Loucy (cell line): ENCODE data around the gene PCGF2.

Experiments
- H2AFZ ChIP-seq: fragments of 200-600 bp; sonication (generic); 2 replicates; pipeline ENCODE4 v1.6.0; 2016; ENCODE audit warnings: antibody characterized with exemption, mild to moderate bottlenecking, low read length, moderate library complexity
- H3F3A ChIP-seq: fragments of 200-600 bp; 2 replicates; pipeline ENCODE4 v1.6.0; 2016; ENCODE audit warnings: antibody characterized with exemption, low read depth, mild to moderate bottlenecking
- H3K27me3 ChIP-seq: fragments of 200-600 bp; sonication (generic); 2 replicates; pipeline ENCODE4 v1.6.1; 2014; ENCODE audit warnings: low read length, mild to moderate bottlenecking; ENCODE audit not compliant: insufficient read depth, poor library complexity, severe bottlenecking
- H3K36me3 ChIP-seq: fragments of 200-600 bp; sonication (generic); 2 replicates; pipeline ENCODE4 v1.6.1; 2016; ENCODE audit warnings: low read length; ENCODE audit not compliant: insufficient read depth
- H3K4me1 ChIP-seq: fragments of 200-600 bp; sonication (generic); 2 replicates; pipeline ENCODE4 v1.5.1; 2014; ENCODE audit warnings: low read length, mild to moderate bottlenecking; ENCODE audit not compliant: insufficient read depth, poor library complexity, severe bottlenecking
- H3K4me2 ChIP-seq: fragments of 200-600 bp; sonication (generic); 2 replicates; pipeline ENCODE4 v1.6.0; 2014; ENCODE audit warnings: antibody characterized with exemption, low read length, low read depth, mild to moderate bottlenecking; ENCODE audit not compliant: poor library complexity, severe bottlenecking
- H3K4me3 ChIP-seq: fragments of 200-600 bp; sonication (generic); 2 replicates; pipeline ENCODE4 v1.5.1; 2014; ENCODE audit warnings: low read length, mild to moderate bottlenecking, mixed read lengths; ENCODE audit not compliant: poor library complexity, severe bottlenecking
- H3K79me2 ChIP-seq: fragments of 200-600 bp; sonication (generic); 2 replicates; pipeline ENCODE4 v1.6.1; 2014; ENCODE audit warnings: low read length; ENCODE audit not compliant: insufficient read depth
- H3K9ac ChIP-seq: fragments of 200-600 bp; sonication (generic); 2 replicates; pipeline ENCODE4 v1.6.0; 2014; ENCODE audit warnings: mild to moderate bottlenecking, low read depth, low read length, moderate library complexity; ENCODE audit not compliant: poor library complexity, severe bottlenecking
- H3K9me2 ChIP-seq: fragments of 200-600 bp; sonication (generic); replicated peaks from 2 replicates; pipeline ENCODE4 v1.6.1; 2016; ENCODE audit warnings: low read depth, low read length, mixed read lengths
- H3K9me3 ChIP-seq: fragments of 200-600 bp; sonication (generic); 2 replicates; pipeline ENCODE4 v1.6.1; 2014; ENCODE audit warnings: mild to moderate bottlenecking, antibody characterized with exemption, low read length, low read depth; ENCODE audit not compliant: insufficient read depth
- H4K20me1 ChIP-seq: fragments of 200-600 bp; sonication (generic); 2 replicates; pipeline ENCODE4 v1.6.0; 2014; ENCODE audit warnings: antibody characterized with exemption, low read length, mild to moderate bottlenecking; ENCODE audit not compliant: insufficient read depth, poor library complexity, severe bottlenecking
- EZH2phosphoT487 ChIP-seq: fragments of 200-600 bp; IDR thresholded peaks from 2 replicates; pipeline ENCODE4 v1.6.1; 2018; ENCODE audit warnings: antibody characterized with exemption, mild to moderate bottlenecking, moderate library complexity, borderline replicate concordance
- TF ChIP-seq, protein P1 (sequence below): fragments of 200-600 bp; sonication (generic); conservative IDR thresholded peaks from 2 replicates; pipeline ENCODE4 v1.5.1; 2014; ENCODE audit warnings: mild to moderate bottlenecking, antibody characterized with exemption, low read length

PCGF2 gene

DNA sequence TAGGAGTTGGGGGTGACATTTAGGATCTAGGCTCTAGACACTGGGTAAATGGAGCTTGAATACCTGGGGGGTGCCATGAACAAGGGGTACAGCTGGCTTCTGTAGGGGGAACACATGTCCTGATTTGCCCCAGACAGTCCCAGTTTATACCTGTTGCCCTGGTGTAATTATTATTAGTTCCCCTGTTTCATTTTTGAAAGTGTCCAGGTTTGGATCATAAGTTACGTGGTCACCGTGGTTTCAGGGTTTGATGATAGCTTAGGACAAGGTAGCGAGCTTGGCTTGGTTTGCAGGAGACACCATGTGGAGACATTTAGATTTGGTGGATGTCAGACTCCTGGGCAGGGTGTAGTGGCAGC, 37.6 kb downstream of the PCGF2 start:
- H3K4me1 ChIP-seq, result peaks cover 43% of the 10 kb centered on the region
- no peak overlapping the region for H3K4me3 ChIP-seq
- H3K9me3 ChIP-seq, result no peaks in the 10 kb centered on the region
- no peaks in the 10 kb centered on the region for H3K9me2 ChIP-seq
- H3F3A ChIP-seq, result no peaks in the 10 kb centered on the region
- peak overlapping the region; percentile 13 for H3K4me2 ChIP-seq
- peaks cover 48% of the 10 kb centered on the region for H4K20me1 ChIP-seq
- TF ChIP-seq, protein P1, sequence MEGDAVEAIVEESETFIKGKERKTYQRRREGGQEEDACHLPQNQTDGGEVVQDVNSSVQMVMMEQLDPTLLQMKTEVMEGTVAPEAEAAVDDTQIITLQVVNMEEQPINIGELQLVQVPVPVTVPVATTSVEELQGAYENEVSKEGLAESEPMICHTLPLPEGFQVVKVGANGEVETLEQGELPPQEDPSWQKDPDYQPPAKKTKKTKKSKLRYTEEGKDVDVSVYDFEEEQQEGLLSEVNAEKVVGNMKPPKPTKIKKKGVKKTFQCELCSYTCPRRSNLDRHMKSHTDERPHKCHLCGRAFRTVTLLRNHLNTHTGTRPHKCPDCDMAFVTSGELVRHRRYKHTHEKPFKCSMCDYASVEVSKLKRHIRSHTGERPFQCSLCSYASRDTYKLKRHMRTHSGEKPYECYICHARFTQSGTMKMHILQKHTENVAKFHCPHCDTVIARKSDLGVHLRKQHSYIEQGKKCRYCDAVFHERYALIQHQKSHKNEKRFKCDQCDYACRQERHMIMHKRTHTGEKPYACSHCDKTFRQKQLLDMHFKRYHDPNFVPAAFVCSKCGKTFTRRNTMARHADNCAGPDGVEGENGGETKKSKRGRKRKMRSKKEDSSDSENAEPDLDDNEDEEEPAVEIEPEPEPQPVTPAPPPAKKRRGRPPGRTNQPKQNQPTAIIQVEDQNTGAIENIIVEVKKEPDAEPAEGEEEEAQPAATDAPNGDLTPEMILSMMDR, result no peak
- TF ChIP-seq EZH2phosphoT487, result no peak
- H3K79me2 ChIP-seq, result peaks cover 52% of the 10 kb centered on the region
- peaks cover 40% of the 10 kb centered on the region; the same call in 1 of the 2 replicates for H3K36me3 ChIP-seq
- no peak overlapping the region for H2AFZ ChIP-seq
- H3K9ac ChIP-seq, result no peak overlapping the region
- no peaks in the 10 kb centered on the region for H3K27me3 ChIP-seq

DNA sequence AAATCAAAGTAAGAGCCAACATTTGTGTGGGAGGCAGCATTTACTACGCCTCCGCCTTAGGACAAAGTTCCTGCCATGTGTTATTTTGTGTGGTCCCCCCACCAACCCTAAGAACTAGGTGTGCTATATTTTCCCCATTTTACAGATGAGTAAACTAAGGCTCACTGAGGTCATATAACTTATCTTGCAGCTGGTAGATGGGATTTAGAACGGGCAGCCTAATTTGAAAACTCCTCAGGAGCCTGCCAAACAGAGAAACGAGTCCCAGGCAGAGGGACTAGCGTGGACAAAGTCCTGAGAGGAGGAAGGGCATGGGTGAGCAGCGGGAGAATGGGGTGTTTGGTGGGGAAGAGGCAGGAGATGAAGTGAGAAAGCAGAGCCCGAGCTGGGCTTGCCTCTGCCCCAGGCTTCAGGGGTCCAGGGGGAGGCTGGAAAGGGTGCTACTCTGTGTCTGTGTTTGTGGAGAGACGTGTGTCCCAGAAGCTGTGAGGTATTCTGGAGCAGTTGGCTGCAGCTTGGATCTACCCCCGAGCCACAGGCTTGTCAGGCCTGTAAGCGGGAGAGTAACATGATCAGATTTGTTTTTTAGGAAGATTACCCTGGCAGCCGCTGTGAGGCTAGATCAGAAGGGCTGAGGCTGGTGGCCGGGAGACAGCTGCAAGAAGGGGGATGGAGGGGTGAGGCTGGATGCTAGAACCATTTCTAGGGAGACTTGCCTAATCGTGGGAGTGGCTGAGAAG, 38.1 kb downstream of the PCGF2 start:
- H3K4me1 ChIP-seq, result peaks cover 43% of the 10 kb centered on the region
- H3K9me3 ChIP-seq, result no peaks in the 10 kb centered on the region
- no peaks in the 10 kb centered on the region for H3F3A ChIP-seq
- H3K27me3 ChIP-seq, result no peaks in the 10 kb centered on the region
- H2AFZ ChIP-seq, result no peak overlapping the region
- TF ChIP-seq, protein P1, result no peak
- TF ChIP-seq EZH2phosphoT487, result no peak
- peak overlapping the region; percentile 13 for H3K4me2 ChIP-seq
- H3K79me2 ChIP-seq, result peaks cover 53% of the 10 kb centered on the region
- H3K9me2 ChIP-seq, result no peaks in the 10 kb centered on the region
- peaks cover 48% of the 10 kb centered on the region for H4K20me1 ChIP-seq
- H3K4me3 ChIP-seq, result no peak overlapping the region
- peaks cover 39% of the 10 kb centered on the region; the same call in 1 of the 2 replicates for H3K36me3 ChIP-seq
- H3K9ac ChIP-seq, result no peak overlapping the region

DNA sequence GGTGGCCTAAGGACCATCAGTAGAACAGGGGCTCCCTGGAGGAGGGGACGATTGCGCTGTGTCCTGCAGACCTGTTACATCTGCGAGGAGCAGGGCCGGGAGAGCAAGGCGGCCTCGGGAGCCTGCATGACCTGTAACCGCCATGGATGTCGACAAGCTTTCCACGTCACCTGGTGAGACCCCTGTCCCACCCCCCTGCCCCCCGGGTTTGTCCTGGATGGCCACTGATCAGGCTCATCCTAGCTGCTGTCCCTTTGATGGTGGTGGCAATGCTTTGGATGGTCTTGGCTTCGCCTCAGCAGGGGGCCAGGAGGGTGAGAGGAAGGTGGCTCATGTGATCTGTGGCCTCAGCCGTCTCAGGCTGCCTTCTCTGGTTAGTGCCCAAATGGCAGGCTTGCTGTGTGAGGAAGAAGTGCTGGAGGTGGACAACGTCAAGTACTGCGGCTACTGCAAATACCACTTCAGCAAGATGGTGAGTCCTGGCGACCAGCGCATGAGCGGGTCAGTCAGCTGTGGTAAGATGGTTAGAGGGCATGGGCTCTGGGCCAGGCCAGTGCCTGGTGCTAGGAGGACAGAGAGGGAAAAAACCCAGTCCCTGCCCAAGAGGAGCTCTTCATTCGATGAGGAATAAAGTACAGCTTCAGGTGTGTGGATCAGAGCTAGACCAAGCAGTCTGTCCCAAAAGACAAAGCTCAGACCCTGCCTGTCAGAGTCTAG, 38.9 kb downstream of the PCGF2 start:
- H3K9ac ChIP-seq, result no peak overlapping the region
- H3K4me1 ChIP-seq, result peaks cover 44% of the 10 kb centered on the region
- no peaks in the 10 kb centered on the region for H3K9me3 ChIP-seq
- H3K9me2 ChIP-seq, result no peaks in the 10 kb centered on the region
- no peak overlapping the region for H3K4me2 ChIP-seq
- TF ChIP-seq EZH2phosphoT487, result no peak
- TF ChIP-seq, protein P1, result no peak
- peaks cover 60% of the 10 kb centered on the region for H3K79me2 ChIP-seq
- H2AFZ ChIP-seq, result no peak overlapping the region
- no peak overlapping the region for H3K4me3 ChIP-seq
- no peaks in the 10 kb centered on the region for H3F3A ChIP-seq
- H3K36me3 ChIP-seq, result peaks cover 38% of the 10 kb centered on the region; the same call in 1 of the 2 replicates
- H3K27me3 ChIP-seq, result no peaks in the 10 kb centered on the region
- peaks cover 48% of the 10 kb centered on the region for H4K20me1 ChIP-seq
